Ectodermal cell (in vitro differentiated cells): ENCODE results near the gene COL27A1.

Experiments used
- H3K27ac ChIP-seq: 2 replicates; pipeline ENCODE4 v1.7.0; 2013; ENCODE audit warnings: mild to moderate bottlenecking, low read depth, low read length; ENCODE audit not compliant: insufficient read depth, poor library complexity, severe bottlenecking
- H3K27me3 ChIP-seq: 2 replicates; pipeline ENCODE4 v1.7.0; 2013; ENCODE audit warnings: mild to moderate bottlenecking, low read length; ENCODE audit not compliant: insufficient read depth, control insufficient read depth, poor library complexity, severe bottlenecking
- H3K36me3 ChIP-seq: one replicate; pipeline ENCODE4 v1.7.0; 2013; ENCODE audit warnings: low read length; ENCODE audit not compliant: control insufficient read depth, insufficient read depth
- H3K4me1 ChIP-seq: one replicate; pipeline ENCODE4 v1.7.0; 2013; ENCODE audit warnings: low read length; ENCODE audit not compliant: control insufficient read depth, insufficient read depth
- H3K4me3 ChIP-seq: 2 replicates; pipeline ENCODE4 v1.7.0; 2013; ENCODE audit warnings: low read depth, low read length, control low read depth; ENCODE audit not compliant: insufficient read depth
- H3K9me3 ChIP-seq: 2 replicates; pipeline ENCODE4 v1.7.0; 2013; ENCODE audit warnings: mild to moderate bottlenecking, low read length, moderate library complexity; ENCODE audit not compliant: control insufficient read depth
- WGBS, 2 experiments: methylation state at CpG; one replicate each; pipeline ENCODE4 v1.1.7; 2013; ENCODE audit warnings: missing lambda C conversion rate in 2 of 2; 5-methylcytosine and 5-hydroxymethylcytosine counted together

COL27A1 gene

GRCh38 chr9:114273461-114273881 is 118.1 kb downstream of the COL27A1 start:
- H3K36me3 ChIP-seq = no peaks in the 10 kb centered on the region
- no peak overlapping the region for H3K27ac ChIP-seq
- no peaks in the 10 kb centered on the region for H3K4me1 ChIP-seq
- 93 to 97% methylated on average over 7 of the region's 7 CpGs for WGBS, 2 experiments
- H3K27me3 ChIP-seq = no peaks in the 10 kb centered on the region
- no peak overlapping the region for H3K4me3 ChIP-seq
- no peaks in the 10 kb centered on the region for H3K9me3 ChIP-seq

GRCh38 chr9:114274217-114274616 is 118.9 kb downstream of the COL27A1 start:
- Histone ChIP-seq H3K27ac (no peak overlapping the region), H3K27me3 (no peaks in the 10 kb centered on the region), H3K4me3 (no peak overlapping the region), H3K36me3 (no peaks in the 10 kb centered on the region), H3K9me3 (no peaks in the 10 kb centered on the region), H3K4me1 (no peaks in the 10 kb centered on the region)
- 89 to 92% methylated on average over 5 of the region's 5 CpGs for WGBS, 2 experiments

- H3K27me3 ChIP-seq = no peaks in the 10 kb centered on the region
- H3K36me3 ChIP-seq = no peaks in the 10 kb centered on the region
- H3K27ac ChIP-seq = no peak overlapping the region
- WGBS, 2 experiments = 94% methylated on average over 15 of the region's 15 CpGs
- no peak overlapping the region for H3K4me3 ChIP-seq
- H3K4me1 ChIP-seq = no peaks in the 10 kb centered on the region
- H3K9me3 ChIP-seq = no peaks in the 10 kb centered on the region
Measured at GRCh38 chr9:114275246-114276004, 120.1 kb downstream of the COL27A1 start.

GRCh38 chr9:114276908-114277821 is 121.8 kb downstream of the COL27A1 start:
- no peak overlapping the region for H3K4me3 ChIP-seq
- no peaks in the 10 kb centered on the region for H3K4me1 ChIP-seq
- H3K9me3 ChIP-seq = no peaks in the 10 kb centered on the region
- 93 to 95% methylated on average over 18 of the region's 18 CpGs for WGBS, 2 experiments
- H3K27ac ChIP-seq = no peak overlapping the region
- no peaks in the 10 kb centered on the region for H3K36me3 ChIP-seq
- no peaks in the 10 kb centered on the region for H3K27me3 ChIP-seq

- no peaks in the 10 kb centered on the region for H3K4me1 ChIP-seq
- H3K9me3 ChIP-seq = no peaks in the 10 kb centered on the region
- no peak overlapping the region for H3K4me3 ChIP-seq
- WGBS, 2 experiments = 66 to 77% methylated on average over 3 of the region's 3 CpGs
- H3K27ac ChIP-seq = no peak overlapping the region
- no peaks in the 10 kb centered on the region for H3K27me3 ChIP-seq
- H3K36me3 ChIP-seq = no peaks in the 10 kb centered on the region
Measured at GRCh38 chr9:114278356-114278755, 123.0 kb downstream of the COL27A1 start.

GRCh38 chr9:114278881-114279570 is 123.7 kb downstream of the COL27A1 start:
- Histone ChIP-seq H3K9me3 (no peaks in the 10 kb centered on the region), H3K36me3 (no peaks in the 10 kb centered on the region), H3K27ac (no peak overlapping the region), H3K4me3 (no peak overlapping the region), H3K27me3 (no peaks in the 10 kb centered on the region), H3K4me1 (no peaks in the 10 kb centered on the region)
- WGBS, 2 experiments = 87 to 89% methylated on average over 14 of the region's 14 CpGs

GRCh38 chr9:114279693-114280092 is 124.4 kb downstream of the COL27A1 start:
- H3K9me3 ChIP-seq = no peaks in the 10 kb centered on the region
- 96 to 97% methylated on average over 2 of the region's 3 CpGs for WGBS, 2 experiments
- H3K36me3 ChIP-seq = no peaks in the 10 kb centered on the region
- H3K27ac ChIP-seq = no peak overlapping the region
- H3K27me3 ChIP-seq = no peaks in the 10 kb centered on the region
- no peak overlapping the region for H3K4me3 ChIP-seq
- no peaks in the 10 kb centered on the region for H3K4me1 ChIP-seq

- no peak overlapping the region for H3K27ac ChIP-seq
- no peaks in the 10 kb centered on the region for H3K9me3 ChIP-seq
- H3K36me3 ChIP-seq = no peaks in the 10 kb centered on the region
- H3K4me1 ChIP-seq = peaks cover 8% of the 10 kb centered on the region
- no peaks in the 10 kb centered on the region for H3K27me3 ChIP-seq
- 95 to 96% methylated on average over 8 of the region's 8 CpGs for WGBS, 2 experiments
- H3K4me3 ChIP-seq = no peak overlapping the region
Measured at GRCh38 chr9:114280636-114281472, 125.5 kb downstream of the COL27A1 start.

GRCh38 chr9:114281473-114282103 is 126.3 kb downstream of the COL27A1 start:
- no peak overlapping the region for H3K27ac ChIP-seq

More at GRCh38 chr9:114281473-114282103, 126.3 kb downstream of the COL27A1 start:
- H3K9me3 ChIP-seq = no peaks in the 10 kb centered on the region
- no peak overlapping the region for H3K4me3 ChIP-seq
- WGBS, 2 experiments = 89 to 91% methylated on average over 12 of the region's 12 CpGs
- H3K36me3 ChIP-seq = no peaks in the 10 kb centered on the region
- H3K27me3 ChIP-seq = no peaks in the 10 kb centered on the region
- peaks cover 13% of the 10 kb centered on the region for H3K4me1 ChIP-seq
